Ovary (tissue), 9 donors: ENCODE data around the gene SUSD2. TPM values are rescaled to one million over a fixed set of nuclear protein-coding genes. Genes with fewer than 3 reads are reported as not detected.

ENCODE experiments used
- DNase-seq, 5 donors: peaks; one replicate each; pipeline ENCODE4 v3.0.0-alpha.2; 2019 to 2020
- H3K27ac ChIP-seq, 2 donors: fragments of 200-600 bp; one replicate each; pipeline versions ENCODE4 v1.5.1 to v1.8.0; 2019 to 2022
- H3K27me3 ChIP-seq: fragments of 200-600 bp; one replicate; pipeline ENCODE4 v1.8.0; 2022
- H3K36me3 ChIP-seq: fragments of 200-600 bp; sonication (generic); one replicate; pipeline ENCODE4 v1.5.1; 2019
- H3K4me1 ChIP-seq: one replicate; pipeline ENCODE4 v1.8.1; 2013; ENCODE audit warnings: mild to moderate bottlenecking, moderate library complexity; ENCODE audit not compliant: insufficient read depth
- H3K4me3 ChIP-seq: fragments of 200-600 bp; sonication (generic); one replicate; pipeline ENCODE4 v1.5.1; 2017
- H3K9me3 ChIP-seq, 2 donors: fragments of 200-600 bp in 1 of 2; sonication (generic) in 1 of 2; one replicate each; pipeline versions ENCODE4 v1.5.1 to v1.8.1; 2013 to 2019; ENCODE audit warnings: mild to moderate bottlenecking in 1 of 2, moderate library complexity in 1 of 2
- CTCF ChIP-seq, 3 donors: fragments of 450-650 bp in 2 of 3; fragments of 200-600 bp in 1 of 3; IDR thresholded peaks; one replicate each; pipeline versions ENCODE4 v1.5.1 to v1.8.0; 2016 to 2022; ENCODE audit warnings: antibody characterized with exemption in 3 of 3, mild to moderate bottlenecking in 1 of 3
- EP300 ChIP-seq: sonication (generic); formaldehyde crosslinking; IDR thresholded peaks from one replicate; pipeline ENCODE4 v1.6.1; 2017; ENCODE audit warnings: antibody characterized with exemption
- POLR2A ChIP-seq: fragments of 450-650 bp; IDR thresholded peaks from one replicate; pipeline ENCODE4 v1.6.1; 2017; ENCODE audit warnings: antibody characterized with exemption, mild to moderate bottlenecking, moderate library complexity
- WGBS, 3 donors: extraction: QIAGEN DNeasy Blood & Tissue Kit in 1 of 3; methylation state at CpG; one replicate each; pipeline versions ENCODE4 v1.1.5 to v1.1.7; 2013 to 2017; 5-methylcytosine and 5-hydroxymethylcytosine counted together
- intact Hi-C, 4 donors: fragments of 100-400 bp; cut with DNase I; formaldehyde crosslinking; loops; one replicate each; pipeline versions ENCODE4 v1.11.0 to v1.15.1; 2022 to 2023
- polyA plus RNA-seq, 2 donors: library from polyadenylated mRNA; stranded (reverse); fragments of 200-250 nt in 1 of 2; fragments of 350-450 nt in 1 of 2; fragmentation: Illumina TruSeq in 1 of 2; extraction: RNeasy Lipid Tissue Mini Kit (QIAGEN cat#74804) in 1 of 2; gene quantifications; one replicate each; pipeline ENCODE4 v1.2.3, GENCODE V29; 2013 to 2014
- total RNA-seq, 7 donors: library from RNA; depleted of rRNA in 2 of 7; stranded (reverse); fragments of >200 nt in 2 of 7; fragmentation: NEBNext Ultra II Directional in 3 of 7; extraction: Animal tissue kit (Norgen Biotek cat#: 25700) in 3 of 7; gene quantifications; one replicate each; pipeline versions ENCODE4 v1.1.0 to v1.2.4, GENCODE V29; 2016 to 2023
- donor health status: DM: no; HTN: no; CAD: no; lungs with moderate emphysema.
- donor health status: DM: no; HTN: no; CAD: no.
- donor health status: Bipolar disorder and iron deficiency.
- donor health status: DM: yes; HTN: yes; CAD: no.
- donor health status: DM: no; HTN: no; CAD: no.
- donor health status: DM: yes; HTN: yes; CAD: no.

The SUSD2 gene
- total and polyA plus RNA-seq, 9 donors = 0.45 to 4.1 (median 2.6) TPM

GRCh38 chr22:24137595-24137994 lies 43.7 kb upstream of the SUSD2 start:
- DNase-seq = no peak
- no peak overlapping the region for H3K4me3 ChIP-seq
- intact Hi-C loops = no loop called here
- H3K9me3 ChIP-seq = no peaks in the 10 kb centered on the region
- no peaks in the 10 kb centered on the region for H3K36me3 ChIP-seq
- no peaks in the 10 kb centered on the region for H3K27me3 ChIP-seq
- H3K4me1 ChIP-seq = peaks cover 10% of the 10 kb centered on the region
- no peak for TF ChIP-seq EP300
- no peak for TF ChIP-seq POLR2A
- TF ChIP-seq CTCF (IDR thresholded peaks at IDR 0.05) = no peak
- H3K27ac ChIP-seq = no peak overlapping the region
- WGBS, 3 donors = 8 to 19% (median 9%) methylated on average over 2 of the region's 2 CpGs

DNA sequence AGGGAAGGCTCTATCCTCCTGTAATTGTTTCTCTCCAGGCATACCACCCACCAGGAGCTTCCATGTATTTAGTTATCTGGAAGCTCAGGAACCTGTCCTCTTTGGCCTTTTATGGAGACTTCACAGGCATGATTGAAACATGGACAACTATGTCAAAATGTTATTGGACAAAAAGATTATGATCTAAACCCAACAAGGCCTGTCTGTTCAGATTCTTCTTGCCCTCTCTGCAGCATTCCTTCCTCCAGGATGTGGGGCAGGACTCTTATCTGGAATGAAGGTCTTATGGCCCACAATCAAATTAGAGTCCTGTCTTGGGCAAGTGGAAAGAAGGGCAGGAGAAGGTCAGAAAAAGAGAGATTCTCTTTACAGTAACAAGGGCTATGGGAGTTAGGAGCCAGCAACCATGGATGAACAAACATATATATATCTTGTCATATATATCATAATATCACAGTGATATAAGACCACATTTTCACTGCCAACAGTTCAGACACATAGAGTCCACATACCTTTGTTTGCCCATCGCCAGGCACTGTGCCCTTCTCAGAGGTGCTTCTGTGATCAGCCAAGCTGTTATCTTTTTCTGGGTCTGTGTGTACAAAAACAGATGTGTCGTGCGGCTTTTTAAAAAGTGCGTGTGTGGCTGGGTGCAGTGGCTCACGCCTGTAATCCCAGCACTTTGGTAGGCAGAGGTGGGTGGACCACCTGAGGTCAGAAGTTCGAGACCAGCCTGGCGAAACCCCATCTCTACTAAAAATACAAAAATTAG lies 42.5 kb upstream of the SUSD2 start:
- no peaks in the 10 kb centered on the region for H3K36me3 ChIP-seq
- no peak overlapping the region for H3K27ac ChIP-seq
- H3K27me3 ChIP-seq = no peaks in the 10 kb centered on the region
- intact Hi-C loops = no loop called here
- TF ChIP-seq CTCF (IDR thresholded peaks at IDR 0.05) (no peak), POLR2A (no peak), EP300 (no peak)
- H3K9me3 ChIP-seq = no peaks in the 10 kb centered on the region
- peaks cover 11% of the 10 kb centered on the region for H3K4me1 ChIP-seq
- no peak for DNase-seq
- 92 to 93% (median 93%) methylated on average over 7 of the region's 7 CpGs for WGBS, 3 donors
- H3K4me3 ChIP-seq = no peak overlapping the region

DNA sequence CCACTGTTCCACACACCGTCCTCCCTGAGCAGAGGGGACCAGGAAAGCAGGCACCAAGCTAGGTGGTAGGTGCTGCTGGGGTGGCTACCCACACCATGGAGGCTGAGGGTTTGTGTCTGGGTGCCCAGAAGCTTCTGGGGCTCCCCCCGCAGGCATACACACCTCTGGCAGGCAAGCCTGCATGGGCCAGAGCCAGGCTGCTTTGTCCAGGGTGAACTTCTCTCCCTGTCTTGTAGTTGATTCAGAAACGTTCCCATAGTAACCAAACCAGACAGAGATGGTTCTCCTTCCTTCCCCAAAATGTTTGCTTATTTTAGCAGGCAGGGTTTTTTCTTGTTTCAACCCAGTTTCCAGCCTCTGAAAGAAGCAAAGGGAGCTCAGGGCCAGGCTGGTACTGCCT lies 40.9 kb upstream of the SUSD2 start:
- DNase-seq = no peak
- Histone ChIP-seq H3K4me1 (peaks cover 20% of the 10 kb centered on the region), H3K27me3 (no peaks in the 10 kb centered on the region), H3K9me3 (no peaks in the 10 kb centered on the region), H3K27ac (no peak overlapping the region), H3K4me3 (no peak overlapping the region), H3K36me3 (no peaks in the 10 kb centered on the region)
- TF ChIP-seq POLR2A (no peak), CTCF (IDR thresholded peaks at IDR 0.05) (no peak), EP300 (no peak)
- intact Hi-C loops = no loop called here
- 54 to 73% (median 69%) methylated on average over 3 of the region's 3 CpGs for WGBS, 3 donors

- DNase-seq = no peak
- peaks cover 27% of the 10 kb centered on the region for H3K4me1 ChIP-seq
- H3K4me3 ChIP-seq = no peak overlapping the region
- H3K27ac ChIP-seq = no peak overlapping the region
- 73 to 76% (median 75%) methylated on average over 2 of the region's 2 CpGs for WGBS, 3 donors
- no peaks in the 10 kb centered on the region for H3K9me3 ChIP-seq
- intact Hi-C loops = no loop called here
- no peak for TF ChIP-seq CTCF (IDR thresholded peaks at IDR 0.05)
- no peak for TF ChIP-seq POLR2A
- TF ChIP-seq EP300 = no peak
- H3K36me3 ChIP-seq = no peaks in the 10 kb centered on the region
- no peaks in the 10 kb centered on the region for H3K27me3 ChIP-seq
These were observed 39.7 kb upstream of the SUSD2 start for GRCh38 chr22:24141586-24141985.
